Transverse colon (tissue), 3 donors: ENCODE data around the gene DIRAS3.

Experiments used
- CTCF ChIP-seq, 5 experiments: fragments of 200-600 bp in 3 of 5; fragments of 450-650 bp in 2 of 5; sonication (generic) in 3 of 5; IDR thresholded peaks; 1 replicate in 2 of 5; 2 replicates in 3 of 5; pipeline ENCODE4 v1.5.1; 2016 to 2017; ENCODE audit warnings: antibody characterized with exemption in 5 of 5, inconsistent platforms in 3 of 5, mild to moderate bottlenecking in 2 of 5, moderate library complexity in 1 of 5
- POLR2A ChIP-seq: fragments of 450-650 bp; IDR thresholded peaks from one replicate; pipeline ENCODE4 v1.6.1; 2016; ENCODE audit warnings: antibody characterized with exemption, mild to moderate bottlenecking, moderate library complexity

GRCh38 chr1:68011657-68012375 is 38.6 kb downstream of the DIRAS3 start:
- TF ChIP-seq POLR2A = no peak
- TF ChIP-seq CTCF (IDR thresholded peaks at IDR 0.05) = no peak
